Measurements from ENCODE around the gene TWF2.

The TWF2 gene

DNA sequence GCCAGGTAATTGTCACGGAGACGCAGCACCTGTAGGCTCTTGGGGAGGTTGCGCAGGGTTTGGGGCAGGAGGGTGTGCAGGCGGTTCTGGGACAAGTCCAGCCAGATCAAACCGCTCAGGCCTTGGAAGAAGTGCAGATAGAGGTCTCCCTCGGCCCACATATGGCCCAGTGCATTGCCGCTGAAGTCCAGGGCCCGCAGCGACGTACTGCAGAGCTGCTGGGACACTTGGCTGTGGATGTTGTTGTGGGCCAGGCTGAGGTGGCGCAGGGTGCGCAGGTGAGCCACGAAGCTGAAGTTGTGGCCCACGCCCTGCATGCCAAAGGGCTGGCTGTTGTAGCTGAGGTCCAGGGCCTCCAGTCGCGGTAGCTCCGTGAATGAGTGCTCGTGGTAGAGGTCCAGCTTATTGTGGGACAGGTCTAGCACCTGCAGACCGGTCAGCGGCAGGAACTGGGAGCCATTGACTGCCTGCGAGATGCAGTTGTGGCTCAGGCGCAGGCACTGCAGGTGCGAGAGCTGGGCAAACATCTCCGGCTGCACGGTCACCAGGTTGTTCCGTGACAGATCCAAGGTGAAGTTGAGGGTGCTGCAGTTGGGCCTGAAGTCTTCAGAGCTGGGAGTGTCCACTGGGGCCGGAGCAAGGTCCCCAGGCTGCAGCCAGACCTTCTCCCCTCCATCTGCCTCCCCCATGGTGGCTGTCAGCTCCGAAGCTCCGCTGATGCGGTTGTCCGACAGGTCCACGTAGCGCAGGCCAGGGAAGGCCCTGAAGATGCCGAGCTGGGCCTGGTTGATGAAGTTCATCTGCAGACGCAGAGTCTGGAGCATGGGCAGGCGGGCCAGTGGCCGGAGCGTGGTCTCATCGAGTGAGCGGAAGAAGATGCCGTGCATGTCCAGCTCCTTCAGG is 16.4 kb downstream of the TWF2 start:
- TF ChIP-seq, protein P1, sequence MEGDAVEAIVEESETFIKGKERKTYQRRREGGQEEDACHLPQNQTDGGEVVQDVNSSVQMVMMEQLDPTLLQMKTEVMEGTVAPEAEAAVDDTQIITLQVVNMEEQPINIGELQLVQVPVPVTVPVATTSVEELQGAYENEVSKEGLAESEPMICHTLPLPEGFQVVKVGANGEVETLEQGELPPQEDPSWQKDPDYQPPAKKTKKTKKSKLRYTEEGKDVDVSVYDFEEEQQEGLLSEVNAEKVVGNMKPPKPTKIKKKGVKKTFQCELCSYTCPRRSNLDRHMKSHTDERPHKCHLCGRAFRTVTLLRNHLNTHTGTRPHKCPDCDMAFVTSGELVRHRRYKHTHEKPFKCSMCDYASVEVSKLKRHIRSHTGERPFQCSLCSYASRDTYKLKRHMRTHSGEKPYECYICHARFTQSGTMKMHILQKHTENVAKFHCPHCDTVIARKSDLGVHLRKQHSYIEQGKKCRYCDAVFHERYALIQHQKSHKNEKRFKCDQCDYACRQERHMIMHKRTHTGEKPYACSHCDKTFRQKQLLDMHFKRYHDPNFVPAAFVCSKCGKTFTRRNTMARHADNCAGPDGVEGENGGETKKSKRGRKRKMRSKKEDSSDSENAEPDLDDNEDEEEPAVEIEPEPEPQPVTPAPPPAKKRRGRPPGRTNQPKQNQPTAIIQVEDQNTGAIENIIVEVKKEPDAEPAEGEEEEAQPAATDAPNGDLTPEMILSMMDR (IDR thresholded peaks at IDR 0.05; ENCODE audit: low read depth, low read length, missing control alignments) = no peak
- H3K4me3 ChIP-seq (replicated peaks; ENCODE audit: low read depth, low read length) = no peak overlapping the region
- no peak for DNase-seq (ENCODE audit: extremely low read depth, low read depth)

DNA sequence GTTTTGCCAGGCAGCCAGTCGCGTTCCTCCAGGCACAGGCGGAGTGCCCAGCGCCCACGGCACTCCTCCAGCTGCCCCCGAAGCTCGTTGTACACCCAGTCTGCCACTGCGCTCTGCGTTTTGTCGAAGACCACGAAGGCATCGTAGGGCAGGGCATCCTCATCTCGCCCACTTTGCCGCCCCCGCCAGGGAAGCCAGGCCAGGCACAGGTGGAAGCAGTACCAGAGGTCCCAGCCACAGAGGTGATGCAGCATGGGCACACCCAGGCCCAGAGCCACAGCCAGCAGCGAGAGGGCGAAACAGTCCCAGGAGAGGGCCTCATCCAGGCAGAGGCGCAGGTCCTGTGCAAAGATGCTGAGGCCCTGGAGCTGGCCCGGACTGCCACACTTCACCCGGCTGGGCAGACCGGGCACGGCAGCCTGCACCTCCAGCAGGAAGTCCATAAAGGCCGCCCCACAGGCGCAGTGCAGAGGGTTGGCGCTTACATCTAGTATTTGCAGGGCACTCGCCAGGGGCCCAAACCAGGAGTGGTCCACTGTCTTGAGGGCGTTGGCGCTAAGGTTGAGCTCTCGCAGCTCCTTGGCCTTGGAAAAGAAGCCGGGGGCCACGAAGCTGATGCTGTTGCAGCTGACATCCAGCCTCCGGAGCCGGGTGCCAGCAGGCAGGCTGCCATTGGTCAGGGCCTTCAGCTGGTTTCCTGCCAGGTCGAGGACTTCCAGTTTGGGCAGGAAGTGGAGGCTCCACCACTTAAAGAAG is 17.2 kb downstream of the TWF2 start:
- TF ChIP-seq, protein P1 (IDR thresholded peaks at IDR 0.05; ENCODE audit: low read depth, low read length, missing control alignments) = no peak
- DNase-seq (ENCODE audit: extremely low read depth, low read depth) = no peak
- H3K4me3 ChIP-seq (replicated peaks; ENCODE audit: low read depth, low read length) = no peak overlapping the region

DNA sequence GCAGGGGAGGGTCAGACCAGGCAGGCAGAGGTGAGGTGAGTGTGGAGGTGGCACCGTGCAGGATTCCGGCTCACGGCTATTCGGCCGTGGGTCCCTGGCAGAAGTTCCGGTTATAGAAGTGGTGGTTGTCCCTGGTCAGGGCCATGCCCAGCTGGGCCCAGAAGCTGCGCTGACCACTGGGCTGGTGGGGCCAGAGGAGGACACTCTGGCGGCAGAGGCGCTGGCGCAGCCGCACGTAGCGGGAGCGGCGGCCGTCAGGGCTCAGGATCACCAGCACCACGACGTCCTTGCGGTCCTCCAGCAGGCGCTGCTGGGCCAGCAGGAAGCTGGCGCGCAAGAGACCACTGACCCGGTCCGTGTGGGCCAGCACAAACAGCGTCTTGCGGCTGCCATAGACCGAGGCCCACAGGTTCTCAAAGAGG is 17.8 kb downstream of the TWF2 start:
- no peak overlapping the region for H3K4me3 ChIP-seq (replicated peaks; ENCODE audit: low read depth, low read length)
- DNase-seq (ENCODE audit: extremely low read depth, low read depth) = no peak
- TF ChIP-seq, protein P1 (IDR thresholded peaks at IDR 0.05; ENCODE audit: low read depth, low read length, missing control alignments) = no peak

DNA sequence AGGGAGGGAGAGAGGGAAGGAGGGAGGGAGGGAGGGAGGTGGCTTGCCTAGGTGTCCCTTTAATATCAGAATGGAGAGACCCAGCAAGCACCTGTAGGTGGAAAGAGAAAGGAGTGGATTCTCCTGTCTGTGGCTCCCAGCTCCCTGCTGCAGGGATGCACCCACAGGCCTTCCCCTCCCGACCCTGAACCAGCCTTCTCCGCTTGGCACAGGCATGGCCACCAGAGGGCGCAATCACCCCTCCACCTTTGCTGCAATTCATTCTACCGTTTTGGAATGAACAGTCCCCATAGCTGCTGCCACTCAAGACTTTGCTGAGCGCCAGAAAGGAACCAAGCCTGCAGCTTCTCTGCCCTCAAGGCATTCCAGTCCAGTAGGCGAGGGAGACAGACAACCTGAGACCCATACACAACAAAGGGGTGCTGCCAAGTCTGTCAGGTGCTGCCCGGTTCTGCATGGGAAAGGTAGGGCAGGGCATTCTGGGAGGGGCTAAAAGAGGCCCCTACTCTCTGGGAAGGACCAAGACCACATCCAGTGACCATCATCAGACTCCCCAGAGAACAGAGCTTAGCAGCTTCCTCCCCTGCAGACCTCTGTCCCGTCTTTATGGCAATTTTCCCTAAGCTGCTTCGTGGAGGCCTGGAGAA is 18.5 kb downstream of the TWF2 start:
- DNase-seq (ENCODE audit: extremely low read depth, low read depth) = no peak
- TF ChIP-seq, protein P1 (IDR thresholded peaks at IDR 0.05; ENCODE audit: low read depth, low read length, missing control alignments) = peak; percentile 96
- no peak overlapping the region for H3K4me3 ChIP-seq (replicated peaks; ENCODE audit: low read depth, low read length)

DNA sequence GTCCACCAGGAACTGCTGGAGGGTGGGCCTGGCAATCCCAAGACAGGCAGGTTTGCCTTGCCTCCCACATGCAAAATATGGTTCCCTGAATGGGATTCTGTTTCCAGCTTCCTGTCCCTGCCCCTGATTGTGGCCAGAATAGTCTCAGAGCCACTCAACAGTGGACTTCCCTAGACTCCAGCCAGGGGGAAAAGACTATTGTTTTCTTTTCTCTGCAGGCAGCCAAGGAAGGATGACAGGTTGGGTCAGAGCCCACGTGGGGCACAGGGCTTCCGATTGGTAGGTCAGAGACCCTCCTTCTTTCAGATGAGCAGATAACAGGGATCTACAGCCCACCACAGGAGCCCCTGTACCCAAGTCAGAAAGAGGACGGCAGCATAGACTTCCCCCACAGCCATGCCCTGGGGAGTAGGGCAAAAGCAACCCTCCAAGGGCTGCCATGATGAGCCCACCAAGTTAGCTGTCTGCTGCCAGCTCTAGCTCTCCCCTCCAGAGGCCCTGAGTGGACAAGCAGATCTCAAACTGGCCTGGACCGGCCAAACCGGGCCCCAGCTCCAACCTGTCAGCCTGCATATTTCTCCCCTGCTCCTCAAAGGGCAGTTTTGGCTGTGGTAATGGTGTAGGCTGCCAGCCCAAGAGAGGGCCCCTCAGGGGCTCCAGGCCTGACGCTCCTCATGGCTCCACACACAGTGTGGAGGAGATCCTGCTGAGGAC is 19.9 kb downstream of the TWF2 start:
- no peak for DNase-seq (ENCODE audit: extremely low read depth, low read depth)
- no peak overlapping the region for H3K4me3 ChIP-seq (replicated peaks; ENCODE audit: low read depth, low read length)
- TF ChIP-seq, protein P1 (IDR thresholded peaks at IDR 0.05; ENCODE audit: low read depth, low read length, missing control alignments) = no peak

DNA sequence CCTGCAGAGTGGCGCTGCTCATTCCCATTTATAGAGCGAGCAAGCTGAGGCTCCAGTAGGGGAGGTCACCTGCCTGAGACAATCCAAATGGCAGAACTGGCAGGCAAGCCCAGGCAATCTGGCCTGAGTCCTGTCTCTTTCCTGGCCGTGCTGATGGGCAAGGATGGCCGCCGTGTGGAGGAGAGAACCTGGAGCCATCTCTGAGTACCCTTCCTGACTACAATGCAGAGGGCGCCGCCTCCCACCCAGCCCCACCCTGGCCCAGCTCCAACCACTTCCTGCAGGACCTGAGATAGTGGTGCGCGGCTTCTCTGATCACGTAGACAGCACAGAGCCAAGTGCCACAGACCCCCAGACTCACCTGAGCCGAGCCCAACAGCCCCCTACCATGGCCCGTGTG is 20.5 kb downstream of the TWF2 start:
- H3K4me3 ChIP-seq (replicated peaks; ENCODE audit: low read depth, low read length) = no peak overlapping the region
- TF ChIP-seq, protein P1 (IDR thresholded peaks at IDR 0.05; ENCODE audit: low read depth, low read length, missing control alignments) = no peak
- DNase-seq (ENCODE audit: extremely low read depth, low read depth) = no peak

Measured in HFF-Myc (cell line).